ENCODE measurements around the gene GPATCH4. TPM values are rescaled to one million over a fixed set of nuclear protein-coding genes. Genes with fewer than 3 reads are reported as not detected.
"Not testable (repeated sequence)": the region's sequence is repeated elsewhere in the genome, so short reads cannot be mapped to it uniquely, and the experiment has no call there.

Gene GPATCH4
- polyA plus RNA-seq, 1 experiment, result 23.1 TPM

DNA sequence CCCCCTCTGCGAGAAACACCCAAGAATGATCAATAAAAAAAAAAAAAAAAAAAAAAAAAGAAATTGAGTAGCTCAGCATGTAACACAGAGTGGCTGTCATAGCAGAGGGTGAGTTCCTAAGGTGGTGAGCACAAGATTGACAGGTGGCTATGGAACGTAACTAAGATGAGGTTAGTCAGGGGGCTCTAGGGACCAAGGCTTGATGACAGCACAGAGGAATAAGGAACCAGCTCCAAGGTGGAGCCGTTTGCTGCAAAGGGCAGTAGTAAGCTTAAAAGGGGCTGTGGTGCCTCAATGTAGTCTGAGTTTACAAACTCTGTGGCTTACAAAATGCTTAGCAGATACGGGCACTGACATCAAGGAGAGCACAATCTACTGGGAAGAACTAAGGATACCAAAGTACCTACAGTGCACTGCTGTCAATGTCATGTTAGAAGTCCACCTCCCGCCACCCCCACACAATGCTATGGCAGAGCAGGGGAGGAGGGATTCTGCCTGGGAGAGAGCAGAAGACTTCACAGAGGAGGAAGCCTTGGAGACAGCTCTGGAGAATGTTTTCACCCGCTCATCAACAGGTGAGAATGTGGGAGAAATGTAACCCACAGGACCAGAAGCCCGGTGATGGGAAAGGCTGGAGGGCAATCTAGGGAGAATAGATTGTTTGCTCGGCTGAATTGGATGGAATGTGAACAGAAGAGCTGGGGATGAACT is 42.0 kb downstream of the GPATCH4 start:
- POLR2A ChIA-PET, result interaction anchor here (0.6 kb wide), 1 partner anchor 355 kb away, joined by 4 read pairs; no protein-coding TSS in a partner anchor
- Histone ChIP-seq H3K27ac (ENCODE audit: low read depth, low read length) (no peak overlapping the region), H3K9me3 (ENCODE audit: control insufficient read depth, insufficient read depth, low read length) (no peaks in the 10 kb centered on the region), H3K27me3 (ENCODE audit: control insufficient read depth, insufficient read depth, low read length) (no peaks in the 10 kb centered on the region), H3K4me3 (ENCODE audit: low read depth, low read length) (no peak overlapping the region)
- CTCF ChIA-PET, result interaction anchor here (1.2 kb wide), 1 partner anchor 79 kb away, joined by 4 read pairs; no protein-coding TSS in a partner anchor
- TF ChIP-seq, protein P1, sequence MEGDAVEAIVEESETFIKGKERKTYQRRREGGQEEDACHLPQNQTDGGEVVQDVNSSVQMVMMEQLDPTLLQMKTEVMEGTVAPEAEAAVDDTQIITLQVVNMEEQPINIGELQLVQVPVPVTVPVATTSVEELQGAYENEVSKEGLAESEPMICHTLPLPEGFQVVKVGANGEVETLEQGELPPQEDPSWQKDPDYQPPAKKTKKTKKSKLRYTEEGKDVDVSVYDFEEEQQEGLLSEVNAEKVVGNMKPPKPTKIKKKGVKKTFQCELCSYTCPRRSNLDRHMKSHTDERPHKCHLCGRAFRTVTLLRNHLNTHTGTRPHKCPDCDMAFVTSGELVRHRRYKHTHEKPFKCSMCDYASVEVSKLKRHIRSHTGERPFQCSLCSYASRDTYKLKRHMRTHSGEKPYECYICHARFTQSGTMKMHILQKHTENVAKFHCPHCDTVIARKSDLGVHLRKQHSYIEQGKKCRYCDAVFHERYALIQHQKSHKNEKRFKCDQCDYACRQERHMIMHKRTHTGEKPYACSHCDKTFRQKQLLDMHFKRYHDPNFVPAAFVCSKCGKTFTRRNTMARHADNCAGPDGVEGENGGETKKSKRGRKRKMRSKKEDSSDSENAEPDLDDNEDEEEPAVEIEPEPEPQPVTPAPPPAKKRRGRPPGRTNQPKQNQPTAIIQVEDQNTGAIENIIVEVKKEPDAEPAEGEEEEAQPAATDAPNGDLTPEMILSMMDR (IDR thresholded peaks at IDR 0.05; ENCODE audit: low read depth, low read length), result no peak
- no peak for DNase-seq (ENCODE audit: low read depth, low spot score)

DNA sequence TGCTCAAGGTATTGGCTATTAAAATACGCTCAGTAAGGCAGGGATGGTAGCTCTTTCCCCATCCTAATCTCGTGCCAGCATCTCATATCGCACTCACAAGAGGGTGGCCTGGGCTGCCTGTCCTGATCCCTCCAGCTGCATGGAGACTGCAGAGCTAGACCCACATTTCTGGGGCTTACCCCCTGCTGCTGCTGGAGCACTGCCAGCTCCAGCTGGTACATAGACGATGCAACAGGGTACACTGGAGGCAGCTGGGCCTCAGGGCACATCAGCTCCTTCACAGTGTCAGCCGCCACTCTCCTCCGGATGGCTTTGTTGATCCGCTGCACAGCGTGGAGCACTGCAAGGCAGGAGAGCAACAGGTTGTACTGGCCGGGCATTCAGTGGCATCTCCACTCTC is 44.9 kb downstream of the GPATCH4 start:
- CTCF ChIA-PET, result interaction anchor here (0.6 kb wide), 1 partner anchor 45 kb away, joined by 3 read pairs; the partner anchor contains the start of gene GPATCH4
- H3K27ac ChIP-seq (ENCODE audit: low read depth, low read length), result no peak overlapping the region
- POLR2A ChIA-PET, result no interaction called here

DNA sequence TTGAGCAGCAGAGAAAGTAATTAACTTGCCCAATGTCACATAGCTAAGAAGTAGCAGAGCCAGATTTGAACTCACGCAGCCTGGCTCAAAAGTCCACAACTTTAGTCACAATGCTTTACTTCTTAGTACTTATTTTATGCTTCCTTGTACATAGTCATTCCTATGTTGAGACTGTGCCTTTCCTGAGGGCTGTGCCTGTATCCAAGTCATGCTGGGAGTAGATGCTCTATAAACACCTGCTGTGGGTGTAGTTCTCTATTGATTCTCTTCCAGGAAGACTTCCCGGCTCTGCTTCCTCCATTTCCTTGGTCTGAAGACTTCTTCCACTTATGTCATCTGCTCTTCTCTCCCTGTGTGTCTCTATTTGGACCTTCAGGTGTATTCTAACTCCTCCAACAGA is 45.6 kb downstream of the GPATCH4 start:
- no peaks in the 10 kb centered on the region for H3K9me3 ChIP-seq (ENCODE audit: control insufficient read depth, insufficient read depth, low read length)
- TF ChIP-seq, protein P1 (IDR thresholded peaks at IDR 0.05; ENCODE audit: low read depth, low read length), result no peak
- DNase-seq (ENCODE audit: low read depth, low spot score), result no peak
- no peak overlapping the region for H3K27ac ChIP-seq (ENCODE audit: low read depth, low read length)
- POLR2A ChIA-PET, result interaction anchor here (1.2 kb wide), 1 partner anchor 10 kb away, joined by 3 read pairs; no protein-coding TSS in a partner anchor
- CTCF ChIA-PET, result interaction anchor here (1.0 kb wide), 1 partner anchor 27 kb away, joined by 3 read pairs; no protein-coding TSS in a partner anchor
- no peak overlapping the region for H3K4me3 ChIP-seq (ENCODE audit: low read depth, low read length)
- H3K27me3 ChIP-seq (ENCODE audit: control insufficient read depth, insufficient read depth, low read length), result no peaks in the 10 kb centered on the region

More for the DNA sequence above, 44.9 kb downstream of the GPATCH4 start:
- no peak for DNase-seq (ENCODE audit: low read depth, low spot score)
- TF ChIP-seq, protein P1 (IDR thresholded peaks at IDR 0.05; ENCODE audit: low read depth, low read length), result no peak
- no peaks in the 10 kb centered on the region for H3K27me3 ChIP-seq (ENCODE audit: control insufficient read depth, insufficient read depth, low read length)
- no peaks in the 10 kb centered on the region for H3K9me3 ChIP-seq (ENCODE audit: control insufficient read depth, insufficient read depth, low read length)
- H3K4me3 ChIP-seq (ENCODE audit: low read depth, low read length), result no peak overlapping the region

DNA sequence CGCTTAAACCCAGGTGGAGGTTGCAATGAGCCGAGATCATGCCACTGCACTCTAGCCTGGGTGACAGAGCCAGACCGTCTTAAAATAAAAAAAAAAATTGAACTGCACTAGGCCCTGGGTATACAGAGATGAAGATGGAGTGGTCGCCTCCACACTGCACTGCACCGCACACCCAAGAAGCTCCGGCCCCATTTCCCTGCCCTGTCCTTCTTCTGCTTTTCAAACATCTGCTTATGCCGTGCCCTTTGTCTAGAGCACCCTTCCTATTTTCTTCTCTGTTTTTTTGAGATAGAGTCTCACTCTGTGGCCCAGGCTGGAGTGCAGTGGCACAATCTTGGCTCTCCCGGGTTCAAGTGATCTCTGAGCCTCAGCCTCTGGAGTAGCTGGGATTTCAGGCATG is 46.3 kb downstream of the GPATCH4 start:
- CTCF ChIA-PET, result interaction anchor here (1.0 to 1.1 kb wide), 2 partner anchors 27 to 169 kb away, joined by 3 to 5 read pairs; no protein-coding TSS in a partner anchor
- TF ChIP-seq, protein P1 (IDR thresholded peaks at IDR 0.05; ENCODE audit: low read depth, low read length), result no peak
- H3K27me3 ChIP-seq (ENCODE audit: control insufficient read depth, insufficient read depth, low read length), result no peaks in the 10 kb centered on the region
- POLR2A ChIA-PET, result interaction anchor here (1.2 kb wide), 1 partner anchor 10 kb away, joined by 3 read pairs; no protein-coding TSS in a partner anchor
- H3K27ac ChIP-seq (ENCODE audit: low read depth, low read length), result no peak overlapping the region
- no peaks in the 10 kb centered on the region for H3K9me3 ChIP-seq (ENCODE audit: control insufficient read depth, insufficient read depth, low read length)
- no peak for DNase-seq (ENCODE audit: low read depth, low spot score)
- no peak overlapping the region for H3K4me3 ChIP-seq (ENCODE audit: low read depth, low read length)

DNA sequence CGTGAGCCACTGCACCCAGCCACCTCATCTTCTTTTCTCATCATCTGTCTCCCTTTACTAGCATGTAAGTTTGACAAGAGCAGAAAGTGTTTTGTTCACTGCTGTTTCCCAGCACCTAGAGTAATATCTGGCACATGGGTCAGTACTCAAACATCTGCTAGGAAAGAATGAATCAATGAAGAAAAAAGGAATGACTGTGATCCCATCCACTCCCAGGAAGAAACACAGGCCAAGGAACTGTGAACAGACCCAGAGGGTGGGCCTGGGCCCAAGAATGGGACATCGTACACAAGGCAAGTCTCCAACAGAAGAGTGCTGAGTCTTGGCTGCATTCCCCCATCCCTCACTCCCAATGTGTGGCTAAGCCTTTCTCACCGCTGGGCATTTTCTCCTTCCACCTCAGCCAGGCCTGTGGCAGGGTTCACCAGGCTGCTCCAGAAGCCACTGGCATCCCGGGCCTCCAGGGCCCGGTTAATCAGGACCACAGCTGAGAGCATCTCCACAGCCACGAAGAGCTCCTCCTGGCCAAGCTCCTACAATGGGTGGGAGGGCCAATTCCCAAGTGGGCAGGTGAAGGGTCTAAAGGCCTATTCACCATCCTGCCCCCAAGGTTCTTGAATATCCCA is 47.3 kb downstream of the GPATCH4 start:
- Histone ChIP-seq H3K27ac (ENCODE audit: low read depth, low read length) (no peak overlapping the region), H3K4me3 (ENCODE audit: low read depth, low read length) (no peak overlapping the region), H3K9me3 (ENCODE audit: control insufficient read depth, insufficient read depth, low read length) (no peaks in the 10 kb centered on the region), H3K27me3 (ENCODE audit: control insufficient read depth, insufficient read depth, low read length) (no peaks in the 10 kb centered on the region)
- TF ChIP-seq, protein P1 (IDR thresholded peaks at IDR 0.05; ENCODE audit: low read depth, low read length), result no peak
- DNase-seq (ENCODE audit: low read depth, low spot score), result no peak
- POLR2A ChIA-PET, result no interaction called here
- CTCF ChIA-PET, result no interaction called here

DNA sequence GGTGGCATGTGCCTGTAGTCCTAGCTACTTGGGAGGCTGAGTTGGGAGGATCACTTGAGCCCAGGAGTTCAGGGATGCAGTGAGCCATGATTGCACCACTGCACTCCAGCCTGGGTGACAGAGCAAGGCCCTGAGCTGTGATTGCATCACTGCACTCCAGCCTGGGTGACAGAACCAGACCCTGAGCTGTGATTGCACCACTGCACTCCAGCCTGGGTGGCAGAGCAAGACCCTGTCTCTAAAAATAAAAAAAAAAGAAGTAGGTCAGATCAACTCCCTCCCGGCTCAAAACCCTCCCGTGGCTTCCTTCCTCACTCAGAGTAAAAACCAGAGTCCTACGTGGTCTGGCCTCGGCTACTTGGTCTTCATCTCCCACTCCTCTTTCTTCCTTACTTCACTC is 48.3 kb downstream of the GPATCH4 start:
- POLR2A ChIA-PET, result interaction anchor here (0.6 kb wide), 1 partner anchor 13 kb away, joined by 3 read pairs; no protein-coding TSS in a partner anchor
- H3K4me3 ChIP-seq (ENCODE audit: low read depth, low read length); H3K27ac ChIP-seq (ENCODE audit: low read depth, low read length); DNase-seq (ENCODE audit: low read depth, low spot score); H3K9me3 ChIP-seq (ENCODE audit: control insufficient read depth, insufficient read depth, low read length); H3K27me3 ChIP-seq (ENCODE audit: control insufficient read depth, insufficient read depth, low read length); CTCF ChIA-PET: not testable (repeated sequence)
